PC-9 (cell line): Measurements from ENCODE around the gene TSLP. TPM values are rescaled to one million over a fixed set of nuclear protein-coding genes. Genes with fewer than 3 reads are reported as not detected.

Experiments used
- BruUV-seq: library from RNA; stranded (reverse); fragments of 400-500 nt; replicated peaks from 2 replicates; lab custom pipeline; 2021; lab: Mats Ljungman, UMichigan
- CTCF ChIA-PET: fragments of 300-600 bp; sonication (Branson Sonifier 250); formaldehyde crosslinking; loops from one replicate; lab custom pipeline; 2022; ENCODE audit warnings: antibody characterized with exemption; lab: Charles Lee
- POLR2A ChIA-PET: fragments of 300-600 bp; sonication (Branson Sonifier 250); formaldehyde crosslinking; loops from one replicate; lab custom pipeline; 2022; ENCODE audit warnings: antibody characterized with exemption; ENCODE audit not compliant: unreplicated experiment; lab: Charles Lee
- DNase-seq, 2 experiments: peaks; one replicate each; pipeline versions ENCODE4 v3.0.0 to v3.0.0-alpha.2; 2015 to 2022; ENCODE audit warnings: mixed read lengths in 1 of 2
- H2AFZ ChIP-seq: fragments of 200-600 bp; sonication (generic); 2 replicates; pipeline ENCODE4 v1.8.1; 2017; ENCODE audit warnings: antibody characterized with exemption
- H3F3A ChIP-seq: fragments of 200-600 bp; sonication (generic); 2 replicates; pipeline ENCODE4 v1.8.1; 2017; ENCODE audit warnings: antibody characterized with exemption, mild to moderate bottlenecking, low read depth; ENCODE audit not compliant: insufficient read depth
- H3K27ac ChIP-seq: fragments of 200-600 bp; sonication (generic); 2 replicates; pipeline ENCODE4 v1.6.1; 2016; ENCODE audit warnings: mixed run types
- H3K27me3 ChIP-seq: fragments of 200-600 bp; sonication (generic); 2 replicates; pipeline ENCODE4 v1.6.1; 2016; ENCODE audit warnings: low read depth, mixed run types; ENCODE audit not compliant: insufficient read depth
- H3K36me3 ChIP-seq: fragments of 200-600 bp; sonication (generic); 2 replicates; pipeline ENCODE4 v1.6.1; 2016; ENCODE audit warnings: low read depth, mixed run types
- H3K4me1 ChIP-seq: fragments of 200-600 bp; sonication (generic); replicated peaks from 2 replicates; pipeline ENCODE4 v1.6.1; 2016; ENCODE audit warnings: mixed run types; ENCODE audit not compliant: insufficient read depth
- H3K4me2 ChIP-seq: fragments of 200-600 bp; sonication (generic); 2 replicates; pipeline ENCODE4 v1.6.1; 2017; ENCODE audit warnings: mixed run types
- H3K4me3 ChIP-seq: fragments of 200-600 bp; sonication (generic); 2 replicates; pipeline ENCODE4 v1.6.1; 2016; ENCODE audit warnings: mixed run types
- H3K79me2 ChIP-seq: fragments of 200-600 bp; sonication (generic); 2 replicates; pipeline ENCODE4 v1.6.1; 2017; ENCODE audit warnings: low read depth, mixed run types
- H3K9me2 ChIP-seq: fragments of 200-600 bp; sonication (generic); 2 replicates; pipeline ENCODE4 v1.8.1; 2017; ENCODE audit warnings: mild to moderate bottlenecking; ENCODE audit not compliant: insufficient read depth
- H3K9me3 ChIP-seq: fragments of 200-600 bp; sonication (generic); 2 replicates; pipeline ENCODE4 v1.8.1; 2016; ENCODE audit warnings: low read depth; ENCODE audit not compliant: insufficient read depth
- H4K20me1 ChIP-seq: fragments of 200-600 bp; sonication (generic); 2 replicates; pipeline ENCODE4 v1.8.1; 2017; ENCODE audit not compliant: insufficient read depth
- CTCF ChIP-seq: fragments of 200-600 bp; sonication (generic); conservative IDR thresholded peaks from 2 replicates; pipeline ENCODE4 v1.6.1; 2017; ENCODE audit warnings: mixed run types, antibody characterized with exemption, mild to moderate bottlenecking, moderate library complexity
- EZH2 ChIP-seq: fragments of 200-600 bp; sonication (generic); IDR thresholded peaks from 2 replicates; pipeline ENCODE4 v1.8.0; 2017; ENCODE audit warnings: antibody characterized with exemption, low read depth
- intact Hi-C: fragments of 100-400 bp; cut with micrococcal nuclease; formaldehyde crosslinking; loops from one replicate; pipeline ENCODE4 v1.10.0; 2022; ENCODE audit not compliant: unreplicated experiment
- total RNA-seq: library from RNA; stranded (reverse); gene quantifications from 2 replicates; pipeline ENCODE4 v1.2.3, GENCODE V29; 2021

Gene TSLP
- total RNA-seq, 1 experiment from 2014 or later, result not detected

- no peak overlapping the region for H3K27ac ChIP-seq
- H3K79me2 ChIP-seq, result no peaks in the 10 kb centered on the region
- no peak for DNase-seq
- no peaks in the 10 kb centered on the region for H3F3A ChIP-seq
- H3K27me3 ChIP-seq, result no peaks in the 10 kb centered on the region
- no peaks in the 10 kb centered on the region for H4K20me1 ChIP-seq
- ChIA-PET CTCF (no interaction called here), POLR2A (no interaction called here)
- no peak overlapping the region for H3K4me3 ChIP-seq
- H3K4me2 ChIP-seq, result no peak overlapping the region
- TF ChIP-seq CTCF (no peak), EZH2 (no peak)
- no peaks in the 10 kb centered on the region for H3K9me3 ChIP-seq
- no peaks in the 10 kb centered on the region for H3K9me2 ChIP-seq
- BruUV-seq, result no TSS peak
- intact Hi-C loops, result no loop called here
- H2AFZ ChIP-seq, result no peak overlapping the region
- H3K36me3 ChIP-seq, result peaks cover 47% of the 10 kb centered on the region
- no peaks in the 10 kb centered on the region for H3K4me1 ChIP-seq
Measured at GRCh38 chr5:111122398-111122797, 50.9 kb downstream of the TSLP start.

- Histone ChIP-seq H3K4me2 (no peak overlapping the region), H3K27me3 (no peaks in the 10 kb centered on the region)
Measured at GRCh38 chr5:111124793-111125192, 53.3 kb downstream of the TSLP start.

GRCh38 chr5:111126896-111127295 is 55.4 kb downstream of the TSLP start:
- ChIA-PET POLR2A (no interaction called here), CTCF (no interaction called here)
- intact Hi-C loops, result no loop called here
- no peak overlapping the region for H2AFZ ChIP-seq
- H3K27ac ChIP-seq, result no peak overlapping the region
- H3K4me2 ChIP-seq, result no peak overlapping the region
- no peak for DNase-seq
- no TSS peak for BruUV-seq
- 0 out of 2 replicates have a peak, but pooled peaks cover 3% of the 10 kb centered on the region for H3F3A ChIP-seq
- no peaks in the 10 kb centered on the region for H3K27me3 ChIP-seq
- H3K36me3 ChIP-seq, result peaks cover 37% of the 10 kb centered on the region
- no peak for TF ChIP-seq EZH2
- TF ChIP-seq CTCF, result no peak
- no peak overlapping the region for H3K4me3 ChIP-seq
- no peaks in the 10 kb centered on the region for H3K79me2 ChIP-seq
- H3K9me2 ChIP-seq, result no peaks in the 10 kb centered on the region
- no peaks in the 10 kb centered on the region for H4K20me1 ChIP-seq
- no peaks in the 10 kb centered on the region for H3K4me1 ChIP-seq
- H3K9me3 ChIP-seq, result no peaks in the 10 kb centered on the region

More at GRCh38 chr5:111124793-111125192, 53.3 kb downstream of the TSLP start:
- Histone ChIP-seq H3K27ac (no peak overlapping the region), H3K4me1 (no peaks in the 10 kb centered on the region), H3K4me3 (no peak overlapping the region), H3K79me2 (no peaks in the 10 kb centered on the region), H3K9me3 (no peaks in the 10 kb centered on the region), H4K20me1 (no peaks in the 10 kb centered on the region), H2AFZ (no peak overlapping the region), H3K9me2 (no peaks in the 10 kb centered on the region), H3K36me3 (peaks cover 50% of the 10 kb centered on the region), H3F3A (0 out of 2 replicates have a peak, but pooled peaks cover 3% of the 10 kb centered on the region)
- TF ChIP-seq EZH2 (no peak), CTCF (no peak)
- intact Hi-C loops, result no loop called here
- DNase-seq, result no peak
- CTCF ChIA-PET, result no interaction called here
- POLR2A ChIA-PET, result no interaction called here
- BruUV-seq, result no TSS peak

Other genes starting within 250 kb of the TSLP start
- 17.7 and 18.5 TPM in 2 replicates for gene WDR36, start 20.6 kb downstream of the TSLP start, total RNA-seq
- gene CAMK4, start 152.7 kb downstream of the TSLP start, total RNA-seq, result not detected in 2 replicates